HCEC 1CT (cell line): ENCODE measurements around the gene ABCA4.
A peak's percentile ranks its signal among the peaks of the same experiment; 100 is the strongest.

ENCODE experiments used
- DNase-seq: peaks from one replicate; pipeline ENCODE4 v3.0.0-alpha.2; 2017

Gene ABCA4

DNA sequence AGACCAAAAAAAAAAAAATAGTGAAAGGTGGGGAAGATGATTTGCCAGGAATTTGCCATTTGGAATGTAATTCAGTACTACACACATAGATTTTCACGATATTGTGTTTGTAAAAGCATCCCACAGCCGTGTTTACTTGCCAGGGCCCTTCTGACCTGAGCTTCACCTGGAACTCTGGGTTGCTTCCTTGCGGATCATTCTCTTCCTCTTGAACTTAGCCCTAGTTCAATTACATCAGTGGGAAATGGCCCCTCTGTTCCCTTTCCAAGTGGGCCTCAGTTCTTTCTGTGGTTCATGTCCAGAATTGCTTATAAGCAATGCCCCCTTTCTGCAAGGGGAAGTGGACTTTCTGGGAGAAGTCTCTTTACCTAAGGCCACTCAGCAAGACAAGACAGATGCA is 41.0 kb downstream of the ABCA4 start:
- DNase-seq, result no peak

DNA sequence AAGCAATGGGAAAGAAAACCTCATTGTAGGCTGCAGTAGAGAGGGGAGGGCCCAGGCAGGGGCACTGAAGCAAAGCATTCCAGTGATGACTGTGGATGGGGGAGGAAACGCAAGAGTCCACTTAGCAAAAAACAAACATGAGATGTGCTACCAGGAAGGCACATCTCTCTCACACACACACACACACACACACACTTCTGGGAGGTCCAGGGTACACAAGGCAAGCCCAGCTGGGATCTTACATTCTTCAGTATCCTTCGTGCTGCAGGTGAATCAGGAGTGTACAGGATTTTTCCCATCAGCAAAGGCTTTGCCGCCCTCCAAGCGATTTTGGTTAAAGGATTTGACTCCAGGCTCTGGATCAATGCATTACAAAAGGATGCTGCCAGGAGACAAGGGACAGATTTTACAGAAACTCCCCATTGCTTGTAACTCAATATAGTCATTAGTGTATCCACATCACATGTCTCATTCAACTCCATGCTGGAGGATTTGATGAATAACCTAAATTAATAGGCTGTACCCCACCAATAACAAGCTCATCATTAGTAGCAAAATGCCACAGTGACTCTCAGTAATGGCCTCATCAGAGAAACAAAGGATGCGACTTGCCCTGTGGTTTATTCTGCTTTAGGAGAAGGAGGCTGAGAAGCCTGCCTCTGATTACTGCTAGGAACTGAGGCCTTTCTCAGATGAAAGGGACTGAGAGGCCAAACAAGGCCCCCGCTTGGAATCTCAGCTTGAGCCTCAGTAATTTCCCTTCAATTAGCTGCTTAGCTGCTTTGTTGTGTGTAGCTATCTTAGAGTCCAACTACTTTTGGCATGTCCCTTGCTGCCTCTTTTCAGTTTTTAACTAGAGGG is 41.6 kb downstream of the ABCA4 start:
- DNase-seq, result no peak

DNA sequence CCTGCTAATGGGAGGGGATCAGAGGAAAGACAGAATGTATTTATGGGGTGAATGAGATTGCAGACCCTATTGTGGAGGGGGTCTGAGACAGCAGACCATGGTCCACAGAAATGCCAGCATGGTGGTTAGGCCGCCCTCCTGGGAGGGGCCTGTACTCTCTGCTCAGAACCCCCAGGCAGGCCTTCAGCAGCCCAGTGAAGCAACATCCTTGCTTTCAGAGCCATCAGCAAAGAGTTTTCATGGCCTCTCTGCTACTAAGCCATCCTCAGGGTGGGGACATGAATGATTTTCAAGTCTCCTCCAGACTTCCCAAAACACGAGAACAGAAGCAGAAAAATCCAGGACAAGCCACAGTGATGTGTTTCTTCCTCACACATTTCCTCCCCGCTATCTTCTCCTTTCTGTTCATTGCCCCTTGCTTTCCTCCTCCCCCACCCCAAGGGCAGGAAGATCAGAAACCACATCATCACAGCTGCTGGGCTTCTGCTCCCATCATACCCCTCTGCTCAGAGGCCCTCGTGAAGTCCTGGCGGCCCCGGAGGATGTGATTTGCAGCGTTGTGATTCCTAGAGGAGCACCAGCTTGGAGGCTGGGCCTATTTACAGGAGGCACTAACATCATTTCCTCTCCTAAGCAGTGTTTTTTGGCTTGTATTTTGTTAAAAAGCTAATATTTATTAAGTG is 48.0 kb downstream of the ABCA4 start:
- DNase-seq, result no peak

DNA sequence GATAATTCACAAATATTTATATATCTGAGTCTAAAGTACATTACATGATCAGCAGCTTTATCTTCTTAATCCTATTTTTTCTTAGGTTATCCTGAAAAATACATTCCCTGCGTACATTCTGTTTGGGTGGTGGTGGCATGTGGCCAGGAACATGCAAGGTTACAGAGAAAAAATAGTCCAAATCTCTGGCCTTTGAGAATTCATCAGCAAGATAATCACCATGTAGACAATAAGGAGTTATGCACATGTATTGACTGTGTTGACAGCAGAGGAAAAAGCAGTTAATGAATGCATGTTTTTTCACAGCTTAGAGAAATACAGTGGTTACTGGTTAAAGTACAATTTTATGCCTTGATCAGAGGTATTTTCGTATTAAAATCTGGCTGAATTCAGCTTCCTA is 49.0 kb downstream of the ABCA4 start:
- no peak for DNase-seq

DNA sequence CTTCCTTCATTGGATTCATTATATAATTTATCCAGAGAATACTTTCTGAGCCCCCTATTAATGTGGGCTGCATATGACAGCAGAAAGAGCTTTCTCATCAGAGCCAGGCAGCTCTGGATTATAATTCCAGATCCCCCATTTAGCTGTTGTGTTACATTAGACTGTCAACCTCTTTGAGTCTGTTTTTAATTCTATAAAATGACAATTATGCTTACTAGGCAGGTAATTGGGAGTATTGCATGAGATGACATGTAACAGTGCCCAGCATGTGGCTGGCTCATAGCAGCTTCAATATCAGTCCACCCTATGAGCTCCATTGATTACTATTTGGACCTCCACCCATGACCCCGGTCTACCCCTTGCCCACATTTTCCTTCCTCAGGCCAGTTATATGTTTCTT is 49.6 kb downstream of the ABCA4 start:
- no peak for DNase-seq

DNA sequence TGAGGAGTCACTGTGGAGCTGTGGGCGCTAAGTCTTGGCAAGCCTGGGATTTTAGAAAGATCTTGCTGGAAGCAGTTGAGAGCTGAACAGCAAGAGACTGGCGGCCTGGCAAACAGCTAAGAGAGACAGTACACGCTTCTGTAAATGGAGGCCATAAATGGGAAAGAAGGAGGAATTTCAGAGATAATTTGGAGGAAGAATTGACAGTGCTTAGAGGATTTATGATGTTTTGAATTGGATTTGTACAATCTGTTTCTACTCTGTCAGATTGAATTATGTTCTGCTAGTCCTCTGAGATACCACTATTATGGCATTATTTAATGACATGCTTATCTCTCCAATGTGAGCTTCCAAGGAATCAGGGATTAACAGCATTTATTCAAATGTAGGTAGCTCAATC is 50.1 kb downstream of the ABCA4 start:
- no peak for DNase-seq

DNA sequence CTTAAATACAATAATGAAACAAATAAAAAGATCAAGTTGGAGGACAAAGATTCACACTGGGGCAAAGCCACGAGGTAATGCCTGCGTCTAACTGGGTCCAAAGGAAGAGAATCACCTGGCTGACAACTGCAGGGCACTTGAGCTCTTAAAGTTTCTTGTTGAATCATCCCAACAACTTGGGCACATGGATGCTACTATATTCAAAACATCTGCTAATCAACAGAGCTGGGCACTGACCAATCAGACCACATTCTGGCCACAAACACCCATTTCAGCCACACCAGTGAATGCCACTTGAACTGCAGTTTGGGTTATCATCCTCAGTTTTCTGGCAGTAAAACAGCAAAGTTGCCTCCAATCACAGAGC is 51.0 kb downstream of the ABCA4 start:
- DNase-seq, result no peak

DNA sequence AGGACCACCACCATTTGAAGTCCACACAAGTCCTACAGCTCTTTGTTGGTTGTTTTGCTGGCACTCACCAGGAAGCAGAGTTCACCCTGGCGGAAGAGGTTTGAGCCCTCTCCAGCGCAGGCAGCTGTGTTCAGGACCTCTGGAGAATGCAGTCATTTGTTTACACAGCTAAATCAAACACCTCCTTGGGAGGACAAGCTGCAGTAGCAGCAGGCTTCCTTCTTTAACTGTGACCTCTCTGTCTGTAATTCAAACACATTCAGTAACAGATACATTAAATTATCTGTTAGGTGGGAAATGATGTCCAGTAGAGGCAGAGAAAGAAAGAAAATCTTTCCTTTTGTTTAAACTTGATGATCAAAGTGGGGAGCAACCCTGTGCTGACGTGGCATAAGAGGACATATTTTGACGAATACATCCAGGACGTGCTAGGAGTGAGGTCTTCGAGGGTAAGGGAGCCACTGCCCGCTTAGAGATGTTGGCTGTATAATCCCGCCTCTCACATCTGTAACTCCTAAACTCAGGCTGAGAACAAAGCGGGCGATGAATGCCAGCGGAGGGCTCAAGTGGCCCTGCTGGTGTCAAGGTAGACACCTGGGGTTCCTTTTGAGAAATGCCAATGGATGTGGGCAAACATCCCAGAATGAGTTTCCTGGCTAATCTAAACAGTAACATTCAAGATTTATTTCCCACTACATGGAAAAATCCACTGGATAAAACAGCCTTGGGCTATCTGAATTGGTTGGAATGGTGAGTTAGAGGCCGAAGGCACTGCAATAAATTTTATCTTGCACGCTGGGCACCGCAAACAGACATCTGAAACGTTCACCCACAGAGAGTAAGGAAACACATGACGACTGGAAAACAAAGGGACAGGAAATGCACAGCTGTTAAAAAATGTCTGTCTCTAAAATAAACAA is 51.7 kb downstream of the ABCA4 start:
- no peak for DNase-seq

DNA sequence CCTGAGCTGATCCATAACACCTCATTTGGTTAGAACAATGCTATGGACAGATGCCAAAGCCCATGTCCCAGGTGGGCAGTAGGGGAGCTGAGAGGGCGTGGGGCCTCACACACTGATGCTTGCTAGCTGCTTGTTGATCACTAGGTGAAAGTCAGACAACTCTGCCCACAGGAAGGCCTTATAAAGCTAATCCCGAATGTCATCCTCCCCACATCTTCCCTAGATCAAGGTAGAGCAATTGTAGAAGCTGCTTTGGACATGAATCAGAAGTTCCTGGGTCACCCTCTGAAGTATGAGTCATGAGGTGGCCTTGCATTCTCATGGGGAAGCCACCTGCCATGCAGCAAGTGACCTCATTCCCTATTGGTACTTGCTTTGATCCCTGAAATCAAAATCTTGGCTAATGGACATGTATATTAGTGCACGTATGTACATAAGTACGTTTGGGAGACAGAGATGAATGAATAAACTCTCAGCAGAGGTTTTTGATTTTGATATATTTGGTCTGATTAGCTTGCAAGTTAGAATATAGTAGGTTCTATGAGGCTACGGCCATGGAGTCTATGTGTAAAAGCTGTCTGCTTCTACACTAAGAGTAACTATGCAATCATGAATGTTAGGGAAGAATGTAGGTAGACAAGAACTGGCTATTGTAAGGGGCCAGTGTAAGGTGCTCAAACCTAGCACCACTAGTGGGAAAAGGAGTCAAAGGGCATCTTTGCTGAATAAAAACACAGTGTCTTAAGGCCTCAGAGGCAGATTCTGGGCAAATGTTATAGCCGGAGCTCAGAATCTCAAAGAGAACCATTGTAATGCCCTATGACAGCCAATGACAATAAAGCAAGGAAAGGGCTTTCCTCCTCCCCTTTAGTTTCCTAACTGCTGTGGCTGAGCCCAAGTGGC is 52.6 kb downstream of the ABCA4 start:
- DNase-seq, result peak; percentile 30

DNA sequence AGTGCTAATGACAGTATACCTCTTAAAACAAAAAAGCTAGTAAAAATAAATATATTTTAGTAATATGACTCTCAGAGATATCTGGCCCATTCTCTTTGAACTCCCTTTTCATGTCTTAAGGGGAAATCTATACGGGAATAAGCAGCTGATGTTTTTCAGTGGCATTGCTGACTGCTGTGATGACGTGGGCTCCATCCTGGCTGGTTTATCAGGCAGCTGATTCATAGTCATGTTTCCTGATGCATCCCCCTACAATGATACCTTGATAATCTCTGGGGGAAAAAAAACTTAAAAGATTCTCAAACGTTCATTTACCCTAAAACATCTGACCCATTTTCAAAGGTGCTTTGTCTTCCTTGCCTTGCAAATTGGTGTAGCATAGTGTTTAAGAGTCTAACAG is 53.8 kb downstream of the ABCA4 start:
- peak; percentile 58 for DNase-seq

DNA sequence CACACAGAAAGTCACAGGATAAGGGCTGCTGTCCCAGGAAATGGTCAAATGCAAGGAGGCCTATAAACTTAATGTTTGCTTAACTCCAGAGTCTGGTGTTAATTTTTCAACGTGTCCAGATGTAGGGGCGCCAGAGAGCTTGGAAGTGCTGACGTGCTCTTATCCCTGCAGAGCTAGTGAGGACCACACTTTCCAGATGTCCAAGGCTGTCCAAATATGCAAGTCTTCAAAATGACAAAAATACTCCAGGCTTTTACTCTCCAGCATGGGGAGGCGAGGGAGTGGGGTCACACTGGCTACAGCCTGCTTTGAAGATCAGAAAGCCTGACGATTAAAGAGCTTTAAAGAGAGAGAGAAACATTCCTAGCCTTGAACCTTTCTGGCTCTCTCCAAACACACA is 57.6 kb downstream of the ABCA4 start:
- DNase-seq, result peak; percentile 45

DNA sequence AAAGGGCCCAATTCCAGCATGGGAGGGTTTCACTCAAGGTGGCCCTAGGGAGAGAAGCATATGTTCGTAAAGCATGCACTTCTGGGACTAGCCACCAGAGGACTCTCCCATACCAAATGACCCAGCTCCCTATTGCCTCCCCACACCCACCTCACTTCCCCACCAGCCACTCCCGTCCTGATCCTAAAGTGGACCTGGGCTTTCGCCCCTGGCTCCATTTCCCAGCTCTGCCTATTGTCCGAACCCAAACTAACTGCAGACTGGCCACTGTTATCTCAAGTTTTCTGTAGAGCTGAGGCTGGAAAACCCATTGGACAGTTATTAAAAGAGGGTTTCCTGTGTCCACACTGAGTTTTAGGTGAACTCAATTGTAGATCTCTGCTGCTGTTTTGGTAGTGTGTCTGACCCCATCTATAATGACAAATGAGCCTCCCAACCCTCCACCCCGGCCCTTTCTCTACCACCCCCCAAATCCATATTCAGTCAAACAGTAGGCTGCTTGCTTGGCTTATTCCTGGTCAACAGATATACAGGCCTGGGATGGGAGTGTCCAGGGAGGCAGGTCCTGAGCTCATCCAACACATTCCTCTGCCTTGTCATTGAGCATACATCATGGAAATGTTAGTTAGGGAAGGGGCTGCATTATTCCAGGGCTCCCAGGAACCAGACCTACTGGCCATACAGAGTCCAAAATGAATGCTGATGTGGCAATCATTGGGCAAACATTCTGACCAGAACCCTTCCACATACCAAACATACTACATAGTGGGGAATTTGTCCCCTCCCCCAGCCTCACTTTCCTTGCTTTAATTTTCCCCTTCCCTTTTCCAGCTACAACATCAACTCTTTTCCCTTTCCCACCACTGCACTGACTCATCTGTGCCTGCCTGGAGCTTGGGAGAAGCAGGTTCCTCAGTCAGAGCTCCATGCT is 59.2 kb downstream of the ABCA4 start:
- peak; percentile 64 for DNase-seq

DNA sequence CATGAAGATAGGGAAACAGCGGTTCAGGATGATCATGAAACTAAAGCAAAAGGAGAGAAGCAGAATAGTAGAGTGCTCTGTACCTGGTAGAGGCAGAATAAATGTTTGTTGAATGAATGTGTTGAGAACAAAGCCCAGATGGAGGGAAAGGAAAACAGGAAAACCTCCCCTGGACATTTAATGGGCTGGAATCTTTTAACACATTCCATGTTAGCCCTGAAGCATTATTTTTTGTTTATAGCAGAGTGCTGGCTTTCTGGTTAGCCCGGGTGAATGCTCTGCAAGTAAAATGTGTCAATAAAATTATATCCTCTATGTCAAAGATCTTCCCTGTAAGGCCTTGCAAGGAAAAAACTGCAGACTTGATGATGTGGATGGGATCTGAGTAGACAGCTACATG is 60.2 kb downstream of the ABCA4 start:
- no peak for DNase-seq

DNA sequence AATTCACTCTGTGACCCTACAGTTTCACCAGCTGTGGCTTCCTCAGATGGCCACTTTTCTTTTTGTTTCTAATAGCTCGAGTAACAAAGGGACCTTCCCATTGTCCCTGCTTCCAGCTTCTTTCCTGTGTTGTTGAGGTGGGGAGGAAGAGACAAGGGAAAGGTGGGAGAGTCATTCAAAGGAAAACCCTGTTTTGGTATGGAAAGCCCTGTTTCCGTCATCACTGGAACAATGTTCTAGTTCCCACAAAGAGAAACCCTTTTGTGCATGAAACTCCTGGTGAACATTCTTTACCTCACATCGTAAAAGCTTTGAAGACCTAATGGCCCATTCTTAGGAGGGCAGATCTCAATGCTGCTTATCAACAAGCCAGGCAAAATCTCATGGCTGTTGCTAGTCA is 62.2 kb downstream of the ABCA4 start:
- no peak for DNase-seq

DNA sequence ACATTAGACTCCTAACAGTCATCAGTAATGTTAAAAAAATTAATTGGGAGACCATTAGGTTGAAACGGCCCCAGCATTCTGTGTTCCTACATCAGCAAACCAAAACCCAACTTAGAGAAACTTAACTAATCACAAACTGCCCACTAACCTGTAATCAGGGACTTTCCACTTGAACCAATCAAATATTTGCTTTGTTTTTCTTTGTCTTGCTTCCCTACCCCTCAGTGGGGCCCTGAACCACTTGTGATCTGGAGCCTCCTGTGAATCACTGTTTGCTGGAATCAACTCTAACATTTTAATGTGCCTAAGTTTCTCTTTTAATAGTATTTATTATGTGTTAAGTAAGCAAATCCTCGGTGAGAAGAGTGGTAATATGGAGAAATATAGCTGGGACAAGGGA is 64.0 kb downstream of the ABCA4 start:
- no peak for DNase-seq

DNA sequence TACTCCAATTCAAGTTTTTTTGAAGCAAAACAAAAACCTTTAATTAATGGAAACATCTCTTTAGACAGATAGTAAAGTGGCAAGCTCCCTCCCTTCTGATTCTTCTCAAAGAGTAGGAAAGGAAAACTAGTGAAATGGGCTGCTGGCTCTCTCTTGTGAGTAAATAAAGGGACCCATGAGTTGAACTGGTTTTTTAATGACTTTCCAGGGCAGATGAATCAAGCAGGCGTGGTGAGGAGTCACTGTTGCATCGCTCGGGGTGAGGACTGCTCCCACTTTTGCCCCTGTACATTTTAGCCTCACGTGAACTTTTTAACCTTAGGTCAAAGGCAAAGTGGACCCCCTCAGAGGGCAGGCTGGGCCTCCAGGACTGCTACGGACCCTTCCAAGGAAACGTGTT is 64.8 kb downstream of the ABCA4 start:
- DNase-seq, result no peak

DNA sequence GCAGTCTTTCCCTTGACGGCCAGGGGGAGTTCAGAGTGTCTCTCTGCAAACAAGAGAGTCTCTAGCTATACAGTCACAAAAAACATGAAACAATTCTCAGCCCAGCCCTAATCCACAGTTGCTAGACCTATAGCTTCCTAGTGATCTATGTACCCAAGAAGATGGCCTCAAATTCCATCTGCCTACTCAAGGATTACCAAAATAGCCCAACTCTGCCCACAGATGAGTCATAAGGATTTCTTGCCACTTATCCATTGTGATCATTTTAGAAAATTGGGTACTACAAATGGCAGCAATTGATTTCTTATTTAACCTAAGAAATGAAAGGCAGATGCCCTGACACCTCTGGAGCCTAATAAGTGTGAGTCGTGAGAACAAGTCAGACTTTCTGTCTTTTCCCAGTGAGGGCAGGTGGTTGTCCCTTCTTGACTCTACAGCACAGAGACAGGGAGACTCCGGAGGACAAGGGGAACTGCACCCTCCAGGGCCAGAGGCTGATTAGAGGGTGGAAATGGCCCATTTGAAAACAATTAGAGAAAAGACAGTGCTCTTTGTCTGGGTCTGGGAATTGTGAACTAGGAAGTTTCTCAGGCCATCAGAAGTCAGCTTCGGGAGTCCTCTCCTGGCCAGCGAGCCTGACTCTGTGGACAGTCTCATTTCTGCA is 65.4 kb downstream of the ABCA4 start:
- peak; percentile 37 for DNase-seq

DNA sequence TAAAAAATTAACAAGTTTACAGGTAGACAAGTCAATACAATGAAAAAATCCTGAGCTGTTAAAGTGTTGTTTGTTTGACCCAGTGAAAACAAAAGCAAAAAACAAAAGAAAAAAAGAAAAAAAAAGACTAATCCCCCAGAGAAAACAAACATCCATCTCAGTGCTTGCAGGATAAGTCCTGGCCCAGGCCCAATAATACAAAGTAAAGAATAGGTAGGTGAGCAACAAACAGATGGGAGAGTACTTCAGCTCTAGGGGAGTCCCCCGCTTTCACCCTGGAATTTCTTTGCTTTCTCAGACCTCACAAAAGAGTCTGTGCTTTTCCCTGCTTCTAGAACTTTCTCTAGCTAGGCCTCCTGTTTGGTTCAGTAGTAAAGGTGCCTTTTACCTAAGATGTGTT is 70.3 kb downstream of the ABCA4 start:
- no peak for DNase-seq

DNA sequence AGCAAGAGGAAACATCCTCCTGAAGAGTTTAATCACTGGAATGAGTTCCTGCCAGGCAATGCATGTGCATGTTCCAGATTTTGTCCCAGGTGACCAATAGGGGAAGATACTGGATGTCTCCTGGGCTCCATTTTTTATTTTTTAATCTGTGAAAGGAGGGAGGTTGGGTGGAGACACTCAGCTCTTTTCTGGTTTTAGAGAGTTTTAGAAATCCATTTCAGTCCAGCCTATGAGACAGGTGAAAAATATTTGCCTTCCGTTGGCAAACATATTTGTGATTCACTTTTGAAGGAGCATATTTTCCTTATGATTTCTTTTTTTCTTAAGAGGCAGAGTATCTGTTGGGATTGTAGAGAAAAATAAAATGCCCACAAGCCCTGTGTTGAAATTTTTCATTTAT is 70.7 kb downstream of the ABCA4 start:
- peak; percentile 39 for DNase-seq

DNA sequence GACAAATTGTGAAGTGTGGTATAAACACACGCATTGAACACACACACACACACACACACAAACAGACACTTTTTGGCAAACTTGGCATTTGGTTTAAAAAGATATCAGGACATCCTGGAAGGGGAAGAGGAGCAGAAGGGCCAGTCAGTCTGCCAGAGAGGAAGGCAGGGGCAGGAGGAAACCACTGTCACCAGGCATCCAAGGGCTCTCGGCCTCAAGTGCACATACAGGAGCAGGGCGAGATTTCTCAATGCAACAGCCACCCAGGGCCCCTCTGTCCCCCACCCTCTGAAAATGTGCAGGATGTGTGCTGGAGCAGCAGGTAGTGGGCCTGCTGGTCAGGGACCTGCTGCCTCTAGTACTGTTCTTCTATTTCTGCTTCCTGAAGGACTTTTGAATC is 71.2 kb downstream of the ABCA4 start:
- no peak for DNase-seq
